Duodenal mucosa (tissue), 2 donors: Measurements from ENCODE around the gene WWOX.

Source experiments
- H3K27ac ChIP-seq: one replicate; pipeline ENCODE4 v1.7.0; 2013; ENCODE audit warnings: low read depth, low read length
- H3K27me3 ChIP-seq, 2 donors: one replicate each; pipeline ENCODE4 v1.7.0; 2013; ENCODE audit warnings: low read length in 2 of 2, control low read depth in 1 of 2; ENCODE audit not compliant: insufficient read depth in 2 of 2, control insufficient read depth in 1 of 2
- H3K36me3 ChIP-seq, 2 donors: one replicate each; pipeline ENCODE4 v1.7.0; 2013; ENCODE audit warnings: low read length in 2 of 2, control low read depth in 1 of 2; ENCODE audit not compliant: insufficient read depth in 2 of 2, control insufficient read depth in 1 of 2
- H3K4me1 ChIP-seq, 2 donors: one replicate each; pipeline ENCODE4 v1.7.0; 2013; ENCODE audit warnings: low read length in 2 of 2, control low read depth in 1 of 2; ENCODE audit not compliant: insufficient read depth in 2 of 2, control insufficient read depth in 1 of 2
- H3K4me3 ChIP-seq, 2 donors: one replicate each; pipeline ENCODE4 v1.7.0; 2013; ENCODE audit warnings: low read length in 2 of 2, low read depth in 1 of 2
- H3K9ac ChIP-seq, 2 donors: one replicate each; pipeline ENCODE4 v1.7.0; 2013; ENCODE audit warnings: low read length in 2 of 2, low read depth in 1 of 2
- H3K9me3 ChIP-seq, 2 donors: one replicate each; pipeline ENCODE4 v1.7.0; 2013; ENCODE audit warnings: low read length in 2 of 2, control low read depth in 1 of 2; ENCODE audit not compliant: control insufficient read depth in 1 of 2

Gene WWOX

GRCh38 chr16:78461087-78461486 is 361.6 kb downstream of the WWOX start:
- H3K9ac ChIP-seq = no peak overlapping the region
- H3K4me3 ChIP-seq = no peak overlapping the region

DNA sequence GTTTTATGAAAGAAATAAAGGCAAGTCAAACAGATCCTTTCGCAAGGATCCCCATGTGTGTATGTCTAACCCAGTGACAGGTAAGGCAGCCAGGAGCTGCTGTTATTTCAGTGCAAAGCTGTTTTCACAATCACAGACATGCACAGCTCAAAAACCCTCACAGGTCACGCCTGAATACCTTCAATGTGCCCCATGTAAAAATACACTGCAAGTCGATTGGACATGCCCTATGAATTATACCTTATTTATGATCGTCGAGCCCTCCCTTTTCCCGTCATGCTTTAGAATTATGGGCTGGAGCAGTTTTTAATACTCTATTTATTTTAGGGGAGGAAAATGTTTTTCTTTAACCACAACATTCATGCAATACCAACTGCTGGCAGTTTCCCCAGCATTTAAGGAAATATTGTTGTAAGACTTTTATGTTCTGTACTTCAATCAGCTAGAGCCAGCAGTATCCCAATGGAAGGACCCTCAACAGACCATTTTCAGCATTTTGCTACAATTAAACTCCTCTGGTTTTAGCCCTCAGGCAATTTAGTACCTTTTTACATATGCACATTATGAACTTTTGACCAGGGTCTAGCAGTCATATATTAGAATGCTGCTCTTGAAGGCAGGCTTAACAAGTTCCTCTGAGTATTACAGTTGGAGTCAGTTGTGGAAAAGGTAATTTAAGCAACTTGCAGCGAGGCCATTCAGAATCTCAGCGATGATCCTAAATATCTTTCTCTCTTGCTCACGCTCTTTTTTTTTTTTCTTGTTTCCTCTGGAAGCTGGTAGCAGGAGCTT is 362.2 kb downstream of the WWOX start:
- Histone ChIP-seq H3K4me1 (no peaks in the 10 kb centered on the region), H3K9me3 (no peaks in the 10 kb centered on the region), H3K9ac (no peak overlapping the region), H3K27ac (no peak overlapping the region), H3K4me3 (no peak overlapping the region), H3K27me3 (no peaks in the 10 kb centered on the region), H3K36me3 (no peaks in the 10 kb centered on the region)

More at GRCh38 chr16:78461087-78461486, 361.6 kb downstream of the WWOX start:
- no peak overlapping the region for H3K27ac ChIP-seq
- no peaks in the 10 kb centered on the region for H3K9me3 ChIP-seq
- H3K36me3 ChIP-seq = no peaks in the 10 kb centered on the region
- no peaks in the 10 kb centered on the region for H3K4me1 ChIP-seq
- H3K27me3 ChIP-seq = no peaks in the 10 kb centered on the region

GRCh38 chr16:78462288-78463208 is 363.1 kb downstream of the WWOX start:
- no peak overlapping the region for H3K9ac ChIP-seq

DNA sequence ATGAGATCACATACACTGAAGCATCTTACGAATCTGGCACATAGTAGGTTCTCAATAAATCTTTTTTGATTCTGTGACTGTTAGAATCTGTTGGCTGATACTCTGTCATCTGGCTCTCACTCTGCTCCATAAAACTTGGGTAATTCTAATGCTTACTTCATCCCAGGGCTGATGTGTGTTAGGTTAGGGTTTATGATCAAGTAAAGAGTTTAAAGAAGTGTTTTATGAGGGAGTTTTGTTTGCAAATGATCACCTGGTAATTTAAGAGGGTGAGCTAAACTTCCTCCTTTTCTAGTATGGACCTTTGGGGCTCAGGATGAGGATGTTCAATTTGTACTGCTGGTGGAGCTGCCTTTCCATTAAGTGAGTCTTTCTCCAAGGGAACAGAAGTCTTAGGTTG is 364.1 kb downstream of the WWOX start:
- Histone ChIP-seq H3K27ac (no peak overlapping the region), H3K27me3 (no peaks in the 10 kb centered on the region), H3K36me3 (no peaks in the 10 kb centered on the region)

More at GRCh38 chr16:78462288-78463208, 363.1 kb downstream of the WWOX start:
- no peaks in the 10 kb centered on the region for H3K27me3 ChIP-seq
- no peaks in the 10 kb centered on the region for H3K4me1 ChIP-seq
- no peak overlapping the region for H3K4me3 ChIP-seq
- no peaks in the 10 kb centered on the region for H3K9me3 ChIP-seq
- H3K27ac ChIP-seq = no peak overlapping the region
- H3K36me3 ChIP-seq = no peaks in the 10 kb centered on the region

DNA sequence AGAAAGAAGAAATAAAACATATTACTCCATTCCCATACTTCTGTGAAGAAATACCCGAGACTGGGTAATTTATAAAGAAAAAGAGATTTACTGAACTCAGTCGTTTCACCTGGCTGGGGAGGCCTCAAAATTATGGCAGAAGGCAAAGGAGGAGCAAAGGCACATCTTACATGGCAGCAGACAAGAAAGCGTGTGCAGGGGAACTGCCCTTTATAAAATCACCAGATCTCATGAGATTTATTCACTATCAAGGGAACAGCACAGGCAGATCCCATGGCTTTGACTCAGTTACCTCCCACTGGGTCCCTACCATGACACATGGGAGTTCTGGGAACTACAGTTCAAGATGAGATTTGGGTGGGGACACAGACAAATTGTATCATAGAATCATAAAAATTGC is 365.4 kb downstream of the WWOX start:
- Histone ChIP-seq H3K9ac (no peak overlapping the region), H3K4me3 (no peak overlapping the region)

More for the DNA sequence above, 364.1 kb downstream of the WWOX start:
- H3K9me3 ChIP-seq = no peaks in the 10 kb centered on the region
- H3K4me1 ChIP-seq = no peaks in the 10 kb centered on the region
- no peak overlapping the region for H3K9ac ChIP-seq
- H3K4me3 ChIP-seq = no peak overlapping the region

DNA sequence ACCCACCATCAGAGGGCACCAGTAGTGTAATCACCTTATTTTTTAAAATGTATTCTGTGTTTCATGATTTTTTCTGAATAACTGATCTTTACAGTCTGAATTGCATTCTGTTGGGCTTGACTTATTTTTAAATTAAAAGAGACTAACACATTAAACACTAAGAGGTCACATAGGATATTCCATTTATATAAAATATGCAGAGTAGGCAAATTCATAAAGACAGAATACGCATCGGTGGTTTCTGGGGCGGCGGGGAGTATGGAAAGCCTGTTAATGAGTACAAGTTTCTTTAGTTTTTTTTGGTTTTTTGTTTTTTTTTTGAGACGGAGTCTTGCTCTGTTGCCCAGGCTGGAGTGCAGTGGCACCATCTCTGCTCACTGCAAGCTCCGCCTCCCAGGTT is 366.3 kb downstream of the WWOX start:
- Histone ChIP-seq H3K9ac (no peak overlapping the region), H3K4me3 (no peak overlapping the region), H3K27ac (no peak overlapping the region), H3K36me3 (no peaks in the 10 kb centered on the region), H3K4me1 (no peaks in the 10 kb centered on the region), H3K9me3 (no peaks in the 10 kb centered on the region), H3K27me3 (no peaks in the 10 kb centered on the region)

More for the DNA sequence above, 365.4 kb downstream of the WWOX start:
- no peak overlapping the region for H3K27ac ChIP-seq
- H3K27me3 ChIP-seq = no peaks in the 10 kb centered on the region
- H3K4me1 ChIP-seq = no peaks in the 10 kb centered on the region
- H3K9me3 ChIP-seq = no peaks in the 10 kb centered on the region
- no peaks in the 10 kb centered on the region for H3K36me3 ChIP-seq

GRCh38 chr16:78469787-78470186 is 370.3 kb downstream of the WWOX start:
- no peak overlapping the region for H3K27ac ChIP-seq

DNA sequence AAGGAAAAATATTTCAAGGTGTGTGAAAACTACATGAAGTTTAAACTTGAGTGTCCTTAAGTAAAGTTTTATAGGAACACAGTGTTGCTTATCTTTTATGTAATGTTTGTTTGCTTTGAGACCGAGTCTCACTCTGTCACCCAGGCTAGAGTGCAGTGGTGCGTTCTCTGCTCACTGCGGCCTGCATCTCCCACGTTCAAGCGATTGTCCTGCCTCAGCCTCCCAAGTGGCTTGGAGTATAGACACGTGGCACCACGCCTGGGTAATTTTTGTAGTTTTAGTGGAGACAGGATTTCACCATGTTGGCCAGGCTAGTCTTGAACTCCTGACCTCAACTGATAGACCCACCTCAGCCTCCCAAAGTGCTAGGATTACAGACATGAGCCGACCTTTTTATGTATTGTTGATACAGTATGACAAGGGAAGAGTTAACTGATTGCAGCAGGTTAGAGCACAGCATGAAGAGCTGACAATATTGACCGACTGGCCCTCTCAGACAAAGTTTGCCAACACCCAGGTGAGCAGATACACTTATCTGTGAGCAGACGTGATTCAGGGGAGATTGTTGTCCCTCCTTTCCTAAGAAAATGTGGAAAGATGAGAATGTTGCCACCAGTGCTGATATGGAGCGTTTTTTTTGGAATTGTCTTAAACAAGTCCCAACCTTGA is 373.7 kb downstream of the WWOX start:
- H3K9ac ChIP-seq = no peak overlapping the region
- no peaks in the 10 kb centered on the region for H3K9me3 ChIP-seq
- no peak overlapping the region for H3K27ac ChIP-seq
- no peaks in the 10 kb centered on the region for H3K36me3 ChIP-seq
- no peaks in the 10 kb centered on the region for H3K4me1 ChIP-seq
- no peaks in the 10 kb centered on the region for H3K27me3 ChIP-seq
- H3K4me3 ChIP-seq = no peak overlapping the region

More at GRCh38 chr16:78469787-78470186, 370.3 kb downstream of the WWOX start:
- Histone ChIP-seq H3K9me3 (no peaks in the 10 kb centered on the region), H3K9ac (no peak overlapping the region), H3K4me1 (no peaks in the 10 kb centered on the region), H3K36me3 (no peaks in the 10 kb centered on the region), H3K4me3 (no peak overlapping the region), H3K27me3 (no peaks in the 10 kb centered on the region)

- Histone ChIP-seq H3K9ac (no peak overlapping the region), H3K36me3 (no peaks in the 10 kb centered on the region), H3K27me3 (no peaks in the 10 kb centered on the region), H3K9me3 (no peaks in the 10 kb centered on the region), H3K4me1 (no peaks in the 10 kb centered on the region), H3K4me3 (no peak overlapping the region), H3K27ac (no peak overlapping the region)
Measured at GRCh38 chr16:78474762-78475161, 375.3 kb downstream of the WWOX start.

DNA sequence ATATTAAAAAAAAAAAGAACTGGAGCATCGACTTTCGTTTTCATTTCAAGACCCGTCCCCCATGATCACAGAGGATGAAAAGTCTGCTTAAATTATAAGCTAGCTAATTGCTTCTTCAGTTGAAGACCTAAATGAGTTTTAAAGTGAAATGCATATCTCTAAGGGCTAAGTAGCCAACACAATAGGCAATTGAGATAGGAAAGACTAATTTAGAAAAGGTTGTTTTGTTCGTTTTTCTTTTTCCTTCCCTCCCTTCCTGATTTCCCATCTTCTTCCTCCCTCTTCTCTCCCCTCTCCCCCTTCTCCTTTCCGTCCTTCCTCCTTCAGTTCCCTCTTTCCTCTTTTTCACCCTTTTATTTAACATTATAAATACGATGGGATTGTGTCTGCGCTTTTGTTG is 377.2 kb downstream of the WWOX start:
- Histone ChIP-seq H3K27ac (no peak overlapping the region), H3K36me3 (no peaks in the 10 kb centered on the region), H3K9ac (no peak overlapping the region), H3K4me1 (no peaks in the 10 kb centered on the region), H3K4me3 (no peak overlapping the region), H3K9me3 (no peaks in the 10 kb centered on the region), H3K27me3 (no peaks in the 10 kb centered on the region)
